ENCODE measurements around the gene SRRM4. TPM values are rescaled to one million over a fixed set of nuclear protein-coding genes. Genes with fewer than 3 reads are reported as not detected.
"Not testable (repeated sequence)": the region's sequence is repeated elsewhere in the genome, so short reads cannot be mapped to it uniquely, and the experiment has no call there.

The SRRM4 gene
- total RNA-seq, 4 donors from 2014 or later, result 0.10 to 0.27 TPM; not detected in 2

DNA sequence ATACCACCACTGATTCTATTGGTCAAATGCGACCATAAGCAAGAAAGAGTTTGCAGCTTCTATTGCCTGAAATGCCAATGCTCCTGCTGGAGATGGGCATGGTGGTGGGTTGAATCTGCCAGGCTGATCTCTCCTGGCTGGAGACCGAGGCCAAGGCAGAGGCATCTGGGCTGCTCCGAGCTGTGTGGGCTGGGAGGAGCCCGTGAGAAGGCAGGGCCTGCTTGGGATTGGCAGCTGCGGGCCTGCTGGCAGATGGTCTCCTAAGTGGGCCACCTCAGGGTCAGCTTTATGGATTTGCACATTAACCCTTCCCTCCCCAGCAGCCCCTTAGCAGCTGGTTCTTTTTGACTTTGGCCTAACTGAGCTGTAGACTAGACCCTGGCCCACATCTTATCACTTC, 25.4 kb downstream of the SRRM4 start:
- TF ChIP-seq CTCF (IDR thresholded peaks at IDR 0.05), result no peak
- TF ChIP-seq POLR2A (IDR thresholded peaks at IDR 0.05), result no peak
- intact Hi-C loops (cut with DNase I), result no loop called here
- no peak for DNase-seq
- H3K27me3 ChIP-seq, result no peaks in the 10 kb centered on the region
- WGBS, 2 donors, result 19 to 34% methylated on average over 4 to 5 of the region's 5 CpGs
- H3K4me3 ChIP-seq (replicated peaks in 1 of 3), result no peak overlapping the region
- H3K27ac ChIP-seq, result no peak overlapping the region
- no peaks in the 10 kb centered on the region for H3K36me3 ChIP-seq
- no peaks in the 10 kb centered on the region for H3K4me1 ChIP-seq
- H3K9me3 ChIP-seq, result no peaks in the 10 kb centered on the region

GRCh38 chr12:119008273-119008672, 26.9 kb downstream of the SRRM4 start:
- H3K27me3 ChIP-seq; DNase-seq; intact Hi-C loops (cut with DNase I); H3K4me1 ChIP-seq; H3K4me3 ChIP-seq (replicated peaks in 1 of 3); H3K27ac ChIP-seq; H3K36me3 ChIP-seq; H3K9me3 ChIP-seq: not testable (repeated sequence)
- WGBS, 2 donors, result 65 to 69% methylated on average over 1 of the region's 1 CpG

DNA sequence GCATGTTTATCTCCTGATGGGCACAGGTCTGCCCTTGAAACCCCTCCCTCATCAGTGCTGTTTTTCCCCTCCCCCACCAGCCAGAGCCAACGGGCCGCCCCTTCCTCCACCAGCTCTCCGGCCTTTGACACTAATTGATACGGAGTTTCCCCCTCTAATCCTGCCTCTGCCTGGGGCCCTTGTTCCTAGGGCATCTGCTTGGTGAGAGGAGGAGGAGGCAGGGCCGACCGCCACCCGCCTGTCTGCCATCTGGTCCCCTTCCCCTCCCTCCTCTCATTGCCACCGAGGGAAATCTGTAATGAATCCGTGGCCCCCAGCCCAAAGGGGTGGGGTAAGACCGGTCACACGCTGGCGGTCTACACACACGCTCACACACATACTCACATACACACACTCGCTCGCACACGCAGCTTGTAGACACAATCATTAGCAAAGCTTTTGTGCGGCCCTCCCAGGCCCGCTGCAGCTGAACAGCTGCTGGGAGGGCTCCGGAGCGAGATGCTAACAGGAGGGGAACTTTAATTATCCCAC, 27.4 kb downstream of the SRRM4 start:
- intact Hi-C loops (cut with DNase I), result no loop called here
- Histone ChIP-seq H3K36me3 (no peaks in the 10 kb centered on the region), H3K4me1 (no peaks in the 10 kb centered on the region), H3K9me3 (no peaks in the 10 kb centered on the region), H3K27ac (no peak overlapping the region), H3K4me3 (replicated peaks in 1 of 3) (no peak overlapping the region), H3K27me3 (no peaks in the 10 kb centered on the region)
- DNase-seq, result no peak
- TF ChIP-seq POLR2A (IDR thresholded peaks at IDR 0.05) (no peak), CTCF (IDR thresholded peaks at IDR 0.05) (no peak)
- 1 to 3% methylated on average over 20 of the region's 20 CpGs for WGBS, 2 donors

GRCh38 chr12:119011231-119011630, 29.9 kb downstream of the SRRM4 start:
- intact Hi-C loops (cut with DNase I), result no loop called here
- no peak for DNase-seq
- H3K9me3 ChIP-seq, result no peaks in the 10 kb centered on the region
- H3K36me3 ChIP-seq, result no peaks in the 10 kb centered on the region
- TF ChIP-seq CTCF (IDR thresholded peaks at IDR 0.05) (no peak), POLR2A (IDR thresholded peaks at IDR 0.05) (no peak)
- WGBS, 2 donors, result 0 to 19% methylated on average over 2 of the region's 2 CpGs
- H3K27ac ChIP-seq, result no peak overlapping the region
- H3K4me3 ChIP-seq (replicated peaks in 1 of 3), result no peak overlapping the region
- H3K4me1 ChIP-seq, result no peaks in the 10 kb centered on the region
- no peaks in the 10 kb centered on the region for H3K27me3 ChIP-seq

GRCh38 chr12:119012179-119012578, 30.8 kb downstream of the SRRM4 start:
- no peaks in the 10 kb centered on the region for H3K4me1 ChIP-seq
- H3K27ac ChIP-seq, result no peak overlapping the region
- no peak for DNase-seq
- H3K9me3 ChIP-seq, result no peaks in the 10 kb centered on the region
- intact Hi-C loops (cut with DNase I), result no loop called here
- no peak overlapping the region for H3K4me3 ChIP-seq (replicated peaks in 1 of 3)
- WGBS, 2 donors, result 33 to 34% methylated on average over 3 of the region's 3 CpGs
- H3K36me3 ChIP-seq, result no peaks in the 10 kb centered on the region
- no peaks in the 10 kb centered on the region for H3K27me3 ChIP-seq
- TF ChIP-seq POLR2A (IDR thresholded peaks at IDR 0.05) (no peak), CTCF (IDR thresholded peaks at IDR 0.05) (no peak)

GRCh38 chr12:119013023-119013422, 31.7 kb downstream of the SRRM4 start:
- no peak overlapping the region for H3K4me3 ChIP-seq (replicated peaks in 1 of 3)
- no peak for DNase-seq
- H3K27ac ChIP-seq, result no peak overlapping the region
- H3K27me3 ChIP-seq, result no peaks in the 10 kb centered on the region
- intact Hi-C loops (cut with DNase I), result no loop called here
- TF ChIP-seq POLR2A (IDR thresholded peaks at IDR 0.05) (no peak), CTCF (IDR thresholded peaks at IDR 0.05) (no peak)
- H3K9me3 ChIP-seq, result no peaks in the 10 kb centered on the region
- no peaks in the 10 kb centered on the region for H3K36me3 ChIP-seq
- no peaks in the 10 kb centered on the region for H3K4me1 ChIP-seq

All from thyroid gland (tissue), 4 donors.